ENCODE data around the gene PXMP4. TPM values are rescaled to one million over a fixed set of nuclear protein-coding genes. Genes with fewer than 3 reads are reported as not detected.

Gene PXMP4
- total and polyA plus RNA-seq, 2 of the 4 experiments (the other 2 are of a cell fraction): 3.6 to 7.1 TPM

GRCh38 chr20:33744181-33744580, 24.1 kb upstream of the PXMP4 start:
- H2BK20ac ChIP-seq (ENCODE audit: low read depth, low read length): no peak overlapping the region
- H2AK5ac ChIP-seq (ENCODE audit: low read depth, low read length): no peak overlapping the region
- no peaks in the 10 kb centered on the region for H4K20me1 ChIP-seq (ENCODE audit: insufficient read depth, low read length)
- ChIA-PET CTCF (no interaction called here), POLR2A (ENCODE audit: unreplicated experiment) (no interaction called here)
- no peak overlapping the region for H2BK15ac ChIP-seq (ENCODE audit: low read depth, low read length)
- ATAC-seq (ENCODE audit: low read depth): no peak
- no peak overlapping the region for H2AK9ac ChIP-seq (replicated peaks; ENCODE audit: low read depth, low read length, poor library complexity)
- H3K23ac ChIP-seq (ENCODE audit: low read depth, low read length): no peak overlapping the region
- in situ Hi-C loops (cut with MboI; ENCODE audit: low sequenced_read_pairs) (no loop called here), intact Hi-C loops (cut with micrococcal nuclease) (no loop called here), dilution Hi-C loops (cut with HindIII; ENCODE audit: low sequenced_read_pairs, unreplicated experiment) (no loop called here)
- no peak overlapping the region for H3K4me3 ChIP-seq (ENCODE audit: insufficient read depth, low read depth, low read length)
- BruUV-seq (replicated peaks): no TSS peak
- H3K4ac ChIP-seq (ENCODE audit: low read depth, low read length): no peak overlapping the region
- no peak overlapping the region for H3K9ac ChIP-seq (ENCODE audit: low read depth, low read length)
- TF ChIP-seq CHD1 (IDR thresholded peaks at IDR 0.05; ENCODE audit: low read depth, low read length): no peak
- TF ChIP-seq CEBPB (IDR thresholded peaks at IDR 0.05; ENCODE audit: low read depth, low read length): no peak
- no peak for TF ChIP-seq MAZ (IDR thresholded peaks at IDR 0.05; ENCODE audit: borderline replicate concordance, low read depth, low read length)
- no peak for TF ChIP-seq RAD21 (IDR thresholded peaks at IDR 0.05; ENCODE audit: low read length)
- TF ChIP-seq MAFK (IDR thresholded peaks at IDR 0.05; ENCODE audit: low read depth, low read length): no peak
- TF ChIP-seq RFX5 (IDR thresholded peaks at IDR 0.05; ENCODE audit: low read depth, low read length): no peak
- TF ChIP-seq SMC3 (IDR thresholded peaks at IDR 0.05; ENCODE audit: low read depth, low read length): no peak
- no peak for TF ChIP-seq RCOR1 (IDR thresholded peaks at IDR 0.05; ENCODE audit: insufficient replicate concordance, low read length)
- no peak for TF ChIP-seq USF2 (IDR thresholded peaks at IDR 0.05; ENCODE audit: low read depth, low read length)
- H2BK5ac ChIP-seq (ENCODE audit: low read depth, low read length, poor library complexity, severe bottlenecking): no peak overlapping the region
- H3K79me1 ChIP-seq (ENCODE audit: low read depth in 1 of 2, low read length in 2 of 2): peaks cover 5 to 10% of the 10 kb centered on the region in 2 experiments; a peak in 2 of 4 replicates
- H4K5ac ChIP-seq (ENCODE audit: low read depth, low read length): no peak overlapping the region
- no peak overlapping the region for H2BK120ac ChIP-seq (ENCODE audit: low read depth, low read length)
- no peaks in the 10 kb centered on the region for H3K9me3 ChIP-seq (ENCODE audit: control insufficient read depth, insufficient read depth, low read length)
- H3K14ac ChIP-seq (replicated peaks; ENCODE audit: low read depth, low read length): no peak overlapping the region
- 93% methylated on average over 2 of the region's 3 CpGs; no CpG with 5 or more reads in 1 of the 2 experiments for WGBS, 2 experiments (ENCODE audit: extremely low coverage in 2 of 2, insufficient read length in 1 of 2)
- no peak overlapping the region for H3K4me2 ChIP-seq (ENCODE audit: low read depth, low read length)
- H4K8ac ChIP-seq (ENCODE audit: low read depth in 2 of 2, low read length in 2 of 2): no peak overlapping the region
- no peak overlapping the region for H4K91ac ChIP-seq (ENCODE audit: insufficient read depth, low read depth, low read length)
- peaks cover 5% of the 10 kb centered on the region; the same call in 1 of the 2 replicates for H3K9me1 ChIP-seq (ENCODE audit: insufficient read depth, low read length)
- no peak overlapping the region for H2AFZ ChIP-seq (replicated peaks; ENCODE audit: low read length, poor library complexity)
- no peak for DNase-seq
- no peak overlapping the region for H3K27ac ChIP-seq (ENCODE audit: insufficient read depth, low read length)
- H3K18ac ChIP-seq (ENCODE audit: low read depth, low read length): no peak overlapping the region
- H3K36me3 ChIP-seq (ENCODE audit: control insufficient read depth, insufficient read depth, low read length): peaks cover 3% of the 10 kb centered on the region; the same call in 1 of the 2 replicates
- H3K27me3 ChIP-seq (ENCODE audit: control insufficient read depth, insufficient read depth, low read length): no peaks in the 10 kb centered on the region
- peaks cover 2% of the 10 kb centered on the region for H3K4me1 ChIP-seq (ENCODE audit: control insufficient read depth, insufficient read depth, low read length)
- no peak overlapping the region for H3K56ac ChIP-seq (ENCODE audit: extremely low read depth, insufficient read depth, low read length)
